HG03342 (cell line): ENCODE results near the gene OTOP1.
"Not testable (repeated sequence)": the region's sequence is repeated elsewhere in the genome, so short reads cannot be mapped to it uniquely, and the experiment has no call there.

Experiments used
- ATAC-seq: cut with Tn5 transposase; IDR thresholded peaks from one replicate; pipeline ENCODE4 v1.9.1; 2021; ENCODE audit warnings: mild to moderate bottlenecking, moderate library complexity; ENCODE audit not compliant: unreplicated experiment

Gene OTOP1

DNA sequence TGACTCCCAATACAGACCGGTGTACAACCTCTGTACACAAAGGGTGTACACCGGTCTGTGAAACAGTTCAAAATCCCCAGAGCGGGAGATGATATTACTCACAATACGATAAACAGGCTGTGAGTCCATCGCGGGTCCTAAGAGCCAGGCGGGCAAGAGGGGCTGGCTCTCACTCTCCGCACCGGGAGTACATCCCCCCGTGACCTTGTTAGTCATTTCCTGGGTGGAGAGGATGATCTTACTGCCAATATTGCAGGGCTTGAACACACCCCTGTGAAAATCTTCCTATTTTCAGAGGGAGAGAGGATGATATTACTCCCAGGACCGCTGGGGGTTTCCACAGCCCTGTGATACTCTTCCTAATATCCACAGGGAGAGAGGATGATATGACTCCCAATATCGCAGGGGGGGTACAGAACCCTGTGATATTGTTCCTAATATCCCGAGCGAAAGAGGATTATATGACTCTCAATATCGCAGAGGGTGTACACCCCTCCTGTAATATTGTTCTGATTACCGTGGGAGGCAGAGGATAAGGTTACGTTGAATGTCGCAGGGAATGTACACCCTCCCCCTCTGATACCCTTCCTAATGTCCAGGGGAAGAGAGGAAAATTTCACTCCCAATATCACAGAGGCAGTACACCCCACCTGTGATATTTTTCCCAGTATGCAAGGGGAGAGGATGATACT lies 60.9 kb downstream of the OTOP1 start:
- ATAC-seq = not testable (repeated sequence)

DNA sequence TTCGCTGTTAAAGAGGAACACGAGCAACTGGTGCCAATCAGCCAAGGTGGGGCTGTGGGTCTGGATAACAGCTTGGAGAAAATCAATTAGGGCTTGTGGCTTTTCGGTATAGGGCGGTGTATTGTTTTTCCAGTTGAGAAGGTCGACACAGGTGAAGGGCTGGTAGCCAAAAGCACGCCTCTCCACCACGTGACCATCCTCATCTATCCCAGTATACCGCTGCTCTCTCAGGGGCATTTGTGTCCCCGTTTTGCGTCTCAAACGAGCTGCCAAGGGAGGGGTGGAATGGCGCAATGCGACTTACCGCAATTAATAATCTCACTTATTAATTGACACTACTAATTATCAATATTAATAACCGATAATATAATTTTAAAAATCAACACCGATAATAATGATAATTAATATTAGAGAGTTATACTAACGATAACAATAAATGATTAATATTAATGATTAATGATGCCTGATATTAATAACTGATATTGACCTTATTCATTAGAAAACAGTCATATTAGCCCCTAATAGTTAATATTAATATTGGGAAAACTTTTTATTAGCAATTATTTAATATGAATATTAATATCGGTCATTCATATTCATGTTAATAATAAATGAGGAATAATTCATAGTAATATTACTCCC lies 62.1 kb downstream of the OTOP1 start:
- ATAC-seq = not testable (repeated sequence)

DNA sequence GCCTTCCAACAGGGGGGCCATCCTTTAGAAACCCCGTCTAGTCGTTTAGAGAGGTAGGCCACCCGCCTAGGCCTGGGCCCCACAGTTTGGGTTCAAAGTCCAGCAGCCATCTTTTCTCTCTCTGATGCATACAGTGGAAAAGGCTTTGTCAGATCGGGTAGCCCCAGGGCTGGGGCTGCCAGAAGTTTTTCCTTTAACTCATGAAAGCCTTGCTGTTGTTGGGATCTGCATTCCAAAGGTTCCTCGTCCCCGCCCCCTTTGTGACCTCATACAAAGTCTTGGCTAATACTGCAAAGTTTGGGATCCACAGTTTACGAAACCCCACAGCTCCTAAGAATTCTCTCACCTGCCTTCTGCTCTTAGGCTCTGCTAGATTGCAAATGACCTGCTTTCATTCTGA lies 64.5 kb downstream of the OTOP1 start:
- ATAC-seq = not testable (repeated sequence)

- ATAC-seq = not testable (repeated sequence)
These were observed 65.6 kb downstream of the OTOP1 start for GRCh38 chr4:4160956-4161665.

- ATAC-seq = not testable (repeated sequence)
These were observed 81.1 kb downstream of the OTOP1 start for GRCh38 chr4:4145622-4146021.

GRCh38 chr4:4143376-4143775 lies 83.4 kb downstream of the OTOP1 start:
- ATAC-seq = not testable (repeated sequence)

DNA sequence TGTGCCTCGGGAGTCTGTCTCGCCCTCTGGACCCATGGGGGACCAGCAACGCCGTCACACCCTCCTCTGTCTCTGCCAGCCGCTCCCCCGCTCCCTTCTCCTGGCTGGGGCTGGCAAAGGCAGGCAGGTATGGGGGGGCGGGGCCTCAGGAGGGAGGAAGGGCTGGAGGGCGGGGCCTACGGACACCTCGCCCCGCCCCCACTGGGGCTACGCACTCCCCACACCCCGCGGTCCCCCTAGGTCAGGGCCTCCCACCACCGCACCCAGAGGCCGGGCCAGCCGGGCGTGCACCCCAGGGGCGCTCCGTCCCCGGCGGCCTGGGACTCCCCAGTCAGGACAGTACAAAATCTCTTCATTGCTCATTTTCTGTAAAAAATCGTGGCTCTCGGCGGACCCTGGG lies 84.0 kb downstream of the OTOP1 start:
- not testable (repeated sequence) for ATAC-seq

DNA sequence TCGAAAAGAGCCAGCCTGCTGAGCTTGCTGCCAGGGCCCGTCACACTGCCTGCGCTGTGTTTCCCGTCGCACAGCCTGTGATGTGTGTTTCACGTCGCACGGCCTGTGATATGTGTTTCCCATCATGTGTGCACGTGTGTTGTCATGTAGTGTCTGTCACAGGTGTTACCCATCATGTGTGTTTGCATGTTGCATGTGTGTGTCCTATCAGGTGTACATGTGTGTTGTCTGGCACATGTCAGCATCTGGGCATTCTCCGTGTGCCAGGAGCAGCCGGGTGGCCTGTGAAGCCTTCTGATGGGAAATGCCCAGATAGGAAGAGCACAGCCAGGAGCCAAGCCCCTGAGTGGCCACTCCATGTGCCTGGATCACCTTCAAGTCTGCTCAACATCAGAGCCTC lies 85.5 kb downstream of the OTOP1 start:
- ATAC-seq = not testable (repeated sequence)
